ENCODE measurements around the gene PLEKHF1. TPM values are rescaled to one million over a fixed set of nuclear protein-coding genes. Genes with fewer than 3 reads are reported as not detected.

PLEKHF1 gene
- total and polyA plus RNA-seq, 2 of the 13 experiments (the other 11 are each of a cell fraction or from before 2014, with no cell fraction given) = 2.9 to 3.8 TPM

DNA sequence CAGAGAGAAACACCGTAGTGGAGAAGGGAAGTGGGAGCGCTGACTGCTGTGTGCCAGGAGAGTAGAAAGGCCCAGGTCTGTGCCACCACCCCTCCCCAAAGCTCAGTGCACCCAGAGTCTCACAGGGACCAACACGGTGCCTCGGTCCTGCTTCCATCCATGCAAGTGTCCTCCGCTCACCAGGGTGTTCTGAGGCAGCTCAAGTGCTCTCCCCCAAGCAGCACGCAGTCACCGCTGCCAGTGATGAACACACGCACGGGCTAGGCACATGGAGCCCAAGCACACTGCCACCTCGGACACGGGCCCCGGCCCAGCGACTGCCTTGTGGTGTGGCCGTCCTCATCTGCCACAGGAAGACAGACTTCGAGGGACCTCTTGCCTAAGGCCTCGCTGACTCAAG, 48.7 kb upstream of the PLEKHF1 start:
- CTCF ChIA-PET (ENCODE audit: low intra/inter-chr PET ratio, low total read pairs) = no interaction called here

More for the DNA sequence above, 48.7 kb upstream of the PLEKHF1 start:
- intact Hi-C loops (cut with micrococcal nuclease; ENCODE audit: unreplicated experiment) = no loop called here
- Histone ChIP-seq H3K9ac (ENCODE audit: insufficient read depth, low read depth, low read length) (no peak overlapping the region), H3K4me1 (ENCODE audit: insufficient read depth, low read length) (peaks cover 12% of the 10 kb centered on the region; the same call in 1 of the 2 replicates), H3K27ac (ENCODE audit: extremely low read length, insufficient read depth, low read length) (no peak overlapping the region), H3K36me3 (replicated peaks in 1 of 2; ENCODE audit: control insufficient read depth in 1 of 2, insufficient read depth in 2 of 2, low read length in 2 of 2) (peaks cover 19 to 34% of the 10 kb centered on the region in 2 experiments), H3K4me2 (ENCODE audit: low read depth, low read length) (no peak overlapping the region), H4K20me1 (ENCODE audit: insufficient read depth, low read length) (no peaks in the 10 kb centered on the region), H3K4me3 (replicated peaks in 1 of 3; ENCODE audit: insufficient read depth in 1 of 3, low read depth in 2 of 3, low read length in 3 of 3) (no peak overlapping the region), H3K27me3 (ENCODE audit: control insufficient read depth in 1 of 2, insufficient read depth in 2 of 2, low read length in 2 of 2) (peaks cover 0 to 3% of the 10 kb centered on the region in 2 experiments; a peak in 2 of 5 replicates), H3K79me2 (ENCODE audit: insufficient read depth, low read length) (no peaks in the 10 kb centered on the region), H3K9me3 (ENCODE audit: low read length) (no peaks in the 10 kb centered on the region), H2AFZ (ENCODE audit: low read length) (no peak overlapping the region)
- POLR2A ChIA-PET = interaction anchor here (1.5 kb wide), 1 partner anchor 10 kb away, joined by 5 read pairs; the partner anchor contains the start of gene POP4
- DNase-seq (ENCODE audit: low spot score) (no peak), FAIRE-seq (no peak), ATAC-seq (no peak)
- in situ Hi-C loops (cut with HindIII; ENCODE audit: extremely low pct_ligation_motif_present, low pct_unique_long_range_greater_than_20kb) = no loop called here
- TF ChIP-seq HIVEP1 (CRISPR knock-in tag; IDR thresholded peaks at IDR 0.05) (no peak), RFX3 (CRISPR knock-in tag; IDR thresholded peaks at IDR 0.05) (no peak), AGO1 (IDR thresholded peaks at IDR 0.05; ENCODE audit: low read depth, low read length, poor library complexity, severe bottlenecking) (no peak), RBFOX2 (IDR thresholded peaks at IDR 0.05; ENCODE audit: low read depth, low read length) (0 out of 2 replicates have a peak, but pooled peaks have one; percentile 21), FOXJ3 (CRISPR knock-in tag; IDR thresholded peaks at IDR 0.05; ENCODE audit: borderline replicate concordance) (no peak), KMT2A (CRISPR knock-in tag; IDR thresholded peaks at IDR 0.05) (no peak), RAD21 (CRISPR knock-in tag; IDR thresholded peaks at IDR 0.05) (no peak), AGO2 (optimal IDR thresholded peaks at IDR 0.05; ENCODE audit: low read depth, low read length) (peak; percentile 56)
- TF ChIP-seq, protein P1, sequence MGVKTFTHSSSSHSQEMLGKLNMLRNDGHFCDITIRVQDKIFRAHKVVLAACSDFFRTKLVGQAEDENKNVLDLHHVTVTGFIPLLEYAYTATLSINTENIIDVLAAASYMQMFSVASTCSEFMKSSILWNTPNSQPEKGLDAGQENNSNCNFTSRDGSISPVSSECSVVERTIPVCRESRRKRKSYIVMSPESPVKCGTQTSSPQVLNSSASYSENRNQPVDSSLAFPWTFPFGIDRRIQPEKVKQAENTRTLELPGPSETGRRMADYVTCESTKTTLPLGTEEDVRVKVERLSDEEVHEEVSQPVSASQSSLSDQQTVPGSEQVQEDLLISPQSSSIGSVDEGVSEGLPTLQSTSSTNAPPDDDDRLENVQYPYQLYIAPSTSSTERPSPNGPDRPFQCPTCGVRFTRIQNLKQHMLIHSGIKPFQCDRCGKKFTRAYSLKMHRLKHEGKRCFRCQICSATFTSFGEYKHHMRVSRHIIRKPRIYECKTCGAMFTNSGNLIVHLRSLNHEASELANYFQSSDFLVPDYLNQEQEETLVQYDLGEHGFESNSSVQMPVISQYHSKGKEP (CRISPR knock-in tag; IDR thresholded peaks at IDR 0.05) = no peak
- 97% methylated on average over 4 of the region's 16 CpGs for WGBS (ENCODE audit: low lambda C conversion rate)
- BruUV-seq (replicated peaks) = no TSS peak
